Measurements from ENCODE around the gene IL1A. TPM values are rescaled to one million over a fixed set of nuclear protein-coding genes. Genes with fewer than 3 reads are reported as not detected.

IL1A gene
- total RNA-seq, 1 experiment from 2014 or later = 0.10 TPM

GRCh38 chr2:112795774-112796173 lies 11.5 kb upstream of the IL1A start:
- Histone ChIP-seq H3K4me1 (ENCODE audit: control insufficient read depth in 1 of 2, insufficient read depth in 2 of 2, low read length in 2 of 2) (peaks cover 0 to 4% of the 10 kb centered on the region in 2 experiments; a peak in 1 of 4 replicates), H3K27me3 (ENCODE audit: insufficient read depth, low read length) (no peaks in the 10 kb centered on the region), H3K4me3 (replicated peaks in 1 of 2; ENCODE audit: low read depth in 1 of 2, low read length in 2 of 2) (no peak overlapping the region), H3K9me2 (ENCODE audit: insufficient read depth) (no peaks in the 10 kb centered on the region), H2AFZ (ENCODE audit: low read depth, low read length, poor library complexity, severe bottlenecking) (no peak overlapping the region), H3K9me3 (ENCODE audit: control insufficient read depth in 1 of 2, insufficient read depth in 1 of 2, low read depth in 1 of 2, low read length in 2 of 2) (no peaks in the 10 kb centered on the region), H3K4me2 (ENCODE audit: low read length) (no peak overlapping the region), H3K9ac (ENCODE audit: low read length) (no peak overlapping the region), H3K36me3 (ENCODE audit: control insufficient read depth in 1 of 2, insufficient read depth in 2 of 2, low read length in 2 of 2) (no peaks in the 10 kb centered on the region), H4K20me1 (ENCODE audit: insufficient read depth) (no peaks in the 10 kb centered on the region), H3K79me2 (ENCODE audit: insufficient read depth, low read length) (no peaks in the 10 kb centered on the region), H3K27ac (ENCODE audit: low read depth, low read length) (no peak overlapping the region)
- ATAC-seq (no peak), DNase-seq (ENCODE audit: low read depth, low spot score) (no peak)
- no TSS peak for BruUV-seq (replicated peaks)
- ChIA-PET CTCF (no interaction called here), RAD21 (ENCODE audit: low non-redundant PET in 1 of 2, low total read pairs in 2 of 2, uncharacterized antibody in 2 of 2, unreplicated experiment in 2 of 2) (no interaction called here), POLR2A (interaction anchor here (0.6 kb wide), 1 partner anchor 12 kb away, joined by 3 read pairs; no protein-coding TSS in a partner anchor)
- intact Hi-C loops (cut with micrococcal nuclease) = no loop called here
- TF ChIP-seq POLR2AphosphoS5 (IDR thresholded peaks at IDR 0.05; ENCODE audit: low read depth, low read length) = no peak
- no peak for TF ChIP-seq CTCF (IDR thresholded peaks at IDR 0.05 in 2 of 3, conservative IDR thresholded peaks at IDR 0.05 in 1 of 3; ENCODE audit: borderline replicate concordance in 1 of 3, insufficient read depth in 1 of 3, low read depth in 2 of 3, low read length in 2 of 3)

- Histone ChIP-seq H3K4me1 (ENCODE audit: control insufficient read depth in 1 of 2, insufficient read depth in 2 of 2, low read length in 2 of 2) (peaks cover 0 to 4% of the 10 kb centered on the region in 2 experiments; a peak in 1 of 4 replicates), H3K4me2 (ENCODE audit: low read length) (no peak overlapping the region), H3K9ac (ENCODE audit: low read length) (no peak overlapping the region), H3K27ac (ENCODE audit: low read depth, low read length) (no peak overlapping the region), H3K79me2 (ENCODE audit: insufficient read depth, low read length) (no peaks in the 10 kb centered on the region), H3K36me3 (ENCODE audit: control insufficient read depth in 1 of 2, insufficient read depth in 2 of 2, low read length in 2 of 2) (no peaks in the 10 kb centered on the region), H4K20me1 (ENCODE audit: insufficient read depth) (no peaks in the 10 kb centered on the region), H3K27me3 (ENCODE audit: insufficient read depth, low read length) (no peaks in the 10 kb centered on the region), H2AFZ (ENCODE audit: low read depth, low read length, poor library complexity, severe bottlenecking) (no peak overlapping the region), H3K4me3 (replicated peaks in 1 of 2; ENCODE audit: low read depth in 1 of 2, low read length in 2 of 2) (no peak overlapping the region), H3K9me3 (ENCODE audit: control insufficient read depth in 1 of 2, insufficient read depth in 1 of 2, low read depth in 1 of 2, low read length in 2 of 2) (no peaks in the 10 kb centered on the region), H3K9me2 (ENCODE audit: insufficient read depth) (no peaks in the 10 kb centered on the region)
- TF ChIP-seq CTCF (IDR thresholded peaks at IDR 0.05 in 2 of 3, conservative IDR thresholded peaks at IDR 0.05 in 1 of 3; ENCODE audit: borderline replicate concordance in 1 of 3, insufficient read depth in 1 of 3, low read depth in 2 of 3, low read length in 2 of 3) (no peak), FOSL1 (IDR thresholded peaks at IDR 0.05; ENCODE audit: low read depth) (no peak), CEBPB (IDR thresholded peaks at IDR 0.05; ENCODE audit: low read depth) (no peak), RAD21 (IDR thresholded peaks at IDR 0.05; ENCODE audit: low read depth) (no peak), REST (IDR thresholded peaks at IDR 0.05; ENCODE audit: low read depth) (no peak), CBX3 (IDR thresholded peaks at IDR 0.05; ENCODE audit: low read depth) (no peak), ATF3 (IDR thresholded peaks at IDR 0.05) (no peak), ELF1 (IDR thresholded peaks at IDR 0.05; ENCODE audit: borderline replicate concordance, low read depth) (no peak)
- intact Hi-C loops (cut with micrococcal nuclease) = no loop called here
- DNase-seq (ENCODE audit: low read depth, low spot score) = no peak
- ChIA-PET RAD21 (ENCODE audit: low non-redundant PET in 1 of 2, low total read pairs in 2 of 2, uncharacterized antibody in 2 of 2, unreplicated experiment in 2 of 2) (no interaction called here), CTCF (interaction anchor here (0.6 kb wide), 1 partner anchor 9 kb away, joined by 3 read pairs; no protein-coding TSS in a partner anchor), POLR2A (no interaction called here)
- ATAC-seq = no peak
- BruUV-seq (replicated peaks) = no TSS peak
Measured at GRCh38 chr2:112794841-112795240, 10.5 kb upstream of the IL1A start.

Measured in HCT116 (cell line).